GM18519 (cell line): ENCODE results near the gene CEBPB.
"Not testable (repeated sequence)": the region's sequence is repeated elsewhere in the genome, so short reads cannot be mapped to it uniquely, and the experiment has no call there.

Experiments
- ATAC-seq: cut with Tn5 transposase; IDR thresholded peaks from one replicate; pipeline ENCODE4 v1.9.1; 2021; ENCODE audit warnings: mild to moderate bottlenecking, moderate library complexity; ENCODE audit not compliant: unreplicated experiment, low FRiP score

The CEBPB gene

DNA sequence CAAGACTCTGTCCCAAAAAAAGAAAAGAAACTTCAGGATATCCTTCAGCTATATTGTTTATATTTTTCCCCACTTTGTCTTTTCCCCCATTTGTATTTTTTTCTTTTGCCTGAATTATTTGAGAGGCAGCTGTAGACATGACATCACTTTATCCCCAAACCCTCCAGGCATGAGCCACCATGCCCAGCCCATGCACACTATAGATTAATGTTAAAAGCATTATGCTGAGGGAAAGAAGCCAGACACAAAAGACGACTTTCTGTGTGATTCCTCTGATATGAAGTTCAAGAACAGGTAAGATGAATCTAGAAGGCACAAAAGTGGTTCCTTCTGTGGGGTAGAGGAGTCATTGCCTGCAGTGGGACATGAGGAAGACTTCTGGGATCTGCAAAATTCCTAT is 16.4 kb downstream of the CEBPB start:
- no peak for ATAC-seq

DNA sequence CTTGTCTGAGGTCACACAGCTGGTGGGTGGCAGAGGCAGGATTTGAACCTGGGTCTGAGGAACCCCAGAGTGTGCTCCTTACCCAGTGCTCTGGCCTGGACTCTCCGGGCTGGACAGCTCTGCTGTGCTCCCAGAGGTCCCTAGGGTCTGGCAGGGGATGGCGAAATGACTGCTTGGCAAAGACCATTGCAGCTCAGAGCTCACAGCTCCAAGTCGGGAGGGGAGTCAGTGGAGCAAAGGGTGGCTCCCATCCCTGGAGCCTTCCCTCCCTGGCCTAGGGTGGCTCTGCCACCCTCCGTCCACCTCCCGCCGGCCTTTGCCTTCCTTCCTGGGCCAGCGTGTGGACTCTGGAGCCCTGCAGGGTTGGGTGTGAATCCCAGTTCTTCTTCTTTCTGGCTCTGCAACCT is 17.5 kb downstream of the CEBPB start:
- ATAC-seq, result no peak

DNA sequence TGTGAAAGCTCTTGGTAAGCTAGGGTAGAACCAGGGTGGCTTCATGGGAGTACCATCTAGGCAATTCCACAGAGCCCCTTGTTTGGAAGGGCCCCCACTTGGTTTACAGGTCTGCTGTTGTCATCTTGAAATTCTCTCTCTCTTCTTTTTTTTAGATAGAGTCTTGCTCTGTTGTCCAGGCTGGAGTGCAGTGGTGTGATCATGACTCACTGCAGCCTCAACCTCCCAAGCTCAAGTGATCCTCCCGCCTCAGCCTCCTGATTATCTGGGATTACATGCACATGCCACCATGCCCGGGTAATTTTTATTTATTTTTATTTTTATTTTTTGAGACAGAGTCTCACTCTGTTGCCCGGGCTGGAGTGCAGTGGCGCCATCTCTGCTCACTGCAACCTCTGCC is 18.2 kb downstream of the CEBPB start:
- not testable (repeated sequence) for ATAC-seq

DNA sequence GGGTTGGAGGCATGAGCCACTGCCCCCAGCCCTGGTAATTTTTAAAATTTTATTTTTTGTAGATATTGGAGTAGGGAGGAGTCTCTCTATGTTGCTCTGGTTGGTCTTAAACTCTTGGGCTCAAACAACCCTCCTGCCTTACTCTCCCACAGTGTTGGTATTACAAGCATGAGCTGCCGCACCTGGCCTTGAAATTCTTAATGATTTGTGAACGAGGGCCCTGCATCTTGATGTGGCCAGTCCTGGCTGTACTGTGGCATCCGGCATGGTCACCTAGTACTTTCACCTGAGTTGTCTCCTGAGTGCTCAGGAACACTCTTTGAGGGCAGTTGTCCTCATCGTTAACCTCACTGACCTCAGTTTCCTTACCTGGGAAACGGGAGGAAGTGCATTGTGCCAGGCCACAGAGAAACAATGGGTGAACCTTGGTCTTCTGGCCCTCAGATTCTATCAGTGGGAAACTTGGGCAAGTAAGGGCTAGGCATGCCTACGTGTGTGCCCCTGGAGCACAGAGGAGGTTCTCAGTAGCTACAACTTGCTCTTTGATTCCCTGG is 19.5 kb downstream of the CEBPB start:
- no peak for ATAC-seq

DNA sequence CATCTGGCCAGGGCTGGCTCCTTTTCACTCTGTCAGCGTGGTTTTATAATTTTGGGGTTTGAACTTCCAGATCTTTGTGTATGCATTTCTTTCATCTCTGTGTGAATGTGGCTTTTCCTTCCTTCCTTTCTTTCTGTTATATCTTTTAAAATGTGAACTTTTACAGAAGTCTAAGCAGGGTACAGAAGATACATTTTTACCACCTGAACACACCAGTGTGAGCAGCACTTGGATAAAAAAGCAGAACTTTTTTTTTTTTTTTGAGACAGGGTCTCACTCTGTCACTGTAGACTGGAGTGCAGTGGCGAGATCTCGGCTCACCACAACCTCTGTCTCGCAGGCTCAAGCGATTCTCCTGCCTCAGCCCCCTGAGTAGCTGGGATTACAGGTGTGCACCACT is 20.5 kb downstream of the CEBPB start:
- ATAC-seq, result no peak

DNA sequence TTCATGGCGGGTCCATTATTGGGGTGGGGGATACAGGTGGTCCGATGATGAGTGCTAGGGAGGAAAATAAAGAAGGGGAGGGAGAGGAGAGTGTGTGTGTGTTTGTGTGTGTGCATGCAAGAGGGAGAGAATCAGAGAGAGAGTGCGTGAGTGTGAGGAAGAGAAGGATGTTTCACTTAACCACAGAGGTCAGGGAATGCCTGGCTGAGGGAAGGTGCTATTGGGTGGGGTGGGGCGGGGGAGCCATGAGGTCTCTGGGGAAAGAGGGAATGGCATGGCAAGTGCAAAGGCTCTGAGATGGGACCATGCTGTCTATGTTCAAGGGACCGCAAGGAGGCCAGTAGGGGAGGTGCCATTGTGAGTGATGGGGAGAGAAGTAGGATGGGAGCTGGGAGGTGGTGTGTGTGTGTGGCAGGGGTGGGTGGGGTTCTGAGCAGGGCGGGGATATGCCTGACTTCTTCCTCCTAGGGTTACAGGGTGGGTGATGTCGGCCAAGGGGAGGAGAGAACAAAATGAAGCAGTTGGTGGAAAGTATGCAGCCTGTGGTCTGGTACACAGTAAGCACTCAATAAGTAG is 23.0 kb downstream of the CEBPB start:
- ATAC-seq, result no peak

DNA sequence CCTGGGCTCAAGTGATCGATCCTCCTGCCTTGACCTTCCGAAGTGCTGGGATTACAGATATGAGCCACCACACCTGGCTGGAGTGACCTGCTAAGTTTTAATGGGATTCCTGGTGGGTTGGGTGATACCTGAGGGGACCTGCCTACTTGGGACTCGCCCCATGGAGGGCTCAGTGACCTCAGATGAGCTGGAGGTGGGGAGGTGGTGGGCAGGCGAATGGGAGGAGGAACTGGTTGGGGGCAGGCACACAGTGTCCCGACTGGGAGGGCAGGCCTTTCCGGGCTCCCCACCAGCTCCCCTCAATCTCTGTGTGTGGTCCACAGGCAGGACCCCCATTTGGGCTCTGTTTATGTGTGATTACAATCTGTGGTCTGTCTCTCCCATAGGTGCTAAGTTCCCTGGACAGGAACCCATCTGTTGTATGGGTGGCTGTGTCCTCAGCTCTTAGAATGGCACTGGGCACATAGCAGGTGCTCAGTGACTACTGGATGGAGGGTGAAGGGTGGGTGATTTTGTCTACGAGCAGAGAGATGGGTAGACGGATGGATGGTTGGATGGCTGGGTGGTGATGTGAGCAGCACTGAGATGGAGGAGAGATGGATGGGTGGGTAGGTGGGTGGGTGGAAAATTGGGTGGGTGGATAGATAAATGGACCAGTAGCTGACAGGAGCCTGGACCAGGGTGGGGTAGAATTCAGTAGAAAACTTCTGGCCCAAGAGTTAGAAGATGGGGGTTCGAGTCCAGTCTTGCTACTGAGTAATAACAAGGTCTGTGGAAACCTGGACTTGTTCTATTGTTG is 23.8 kb downstream of the CEBPB start:
- no peak for ATAC-seq

DNA sequence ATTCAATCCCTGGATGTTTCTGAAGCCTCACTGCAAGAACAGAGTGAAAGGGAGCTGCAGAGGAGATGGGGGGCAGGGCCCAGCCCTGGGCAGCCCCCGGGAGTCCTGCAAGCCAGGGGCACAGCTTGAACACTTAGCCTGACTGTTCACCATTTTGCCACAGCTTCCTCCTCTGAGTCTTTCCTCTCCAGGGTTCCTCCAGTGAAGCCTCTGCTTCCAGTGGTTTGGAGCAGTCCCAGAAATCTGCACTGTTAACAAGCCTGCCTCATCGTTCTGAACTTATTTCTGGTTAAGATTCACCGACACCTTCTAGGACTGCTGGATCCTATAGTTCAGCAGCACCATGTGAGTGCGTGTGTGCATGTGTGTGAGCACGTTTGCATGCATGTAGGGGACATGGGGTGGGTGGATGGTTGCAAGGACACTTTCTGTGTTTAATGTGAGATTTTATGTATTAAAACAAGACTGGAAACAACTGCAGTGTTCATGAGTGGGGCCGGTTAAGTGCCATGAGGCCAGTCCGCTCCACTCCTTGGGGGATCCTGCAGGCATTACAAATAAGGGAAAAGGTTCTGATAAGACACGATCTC is 24.6 kb downstream of the CEBPB start:
- ATAC-seq, result no peak

DNA sequence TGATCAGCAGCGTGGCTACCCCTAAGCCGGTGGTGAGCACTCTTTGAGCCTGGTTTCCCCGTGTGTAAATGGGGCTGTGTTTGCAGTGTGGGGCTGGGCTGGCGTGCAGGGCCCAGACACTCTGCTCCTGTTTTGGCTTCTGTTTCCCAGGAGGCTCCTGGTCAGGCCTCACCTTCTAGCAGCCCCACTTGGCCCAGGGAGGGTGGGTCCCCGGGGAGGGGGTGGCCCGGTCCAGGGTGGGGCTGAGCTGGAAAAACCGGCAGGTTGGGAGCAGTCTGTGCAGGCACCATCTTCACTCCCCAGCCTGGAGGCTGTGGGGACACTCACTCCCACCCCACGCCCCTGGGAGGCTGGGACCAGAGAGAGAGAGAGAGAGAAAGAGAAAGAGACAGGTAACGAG is 25.3 kb downstream of the CEBPB start:
- no peak for ATAC-seq

DNA sequence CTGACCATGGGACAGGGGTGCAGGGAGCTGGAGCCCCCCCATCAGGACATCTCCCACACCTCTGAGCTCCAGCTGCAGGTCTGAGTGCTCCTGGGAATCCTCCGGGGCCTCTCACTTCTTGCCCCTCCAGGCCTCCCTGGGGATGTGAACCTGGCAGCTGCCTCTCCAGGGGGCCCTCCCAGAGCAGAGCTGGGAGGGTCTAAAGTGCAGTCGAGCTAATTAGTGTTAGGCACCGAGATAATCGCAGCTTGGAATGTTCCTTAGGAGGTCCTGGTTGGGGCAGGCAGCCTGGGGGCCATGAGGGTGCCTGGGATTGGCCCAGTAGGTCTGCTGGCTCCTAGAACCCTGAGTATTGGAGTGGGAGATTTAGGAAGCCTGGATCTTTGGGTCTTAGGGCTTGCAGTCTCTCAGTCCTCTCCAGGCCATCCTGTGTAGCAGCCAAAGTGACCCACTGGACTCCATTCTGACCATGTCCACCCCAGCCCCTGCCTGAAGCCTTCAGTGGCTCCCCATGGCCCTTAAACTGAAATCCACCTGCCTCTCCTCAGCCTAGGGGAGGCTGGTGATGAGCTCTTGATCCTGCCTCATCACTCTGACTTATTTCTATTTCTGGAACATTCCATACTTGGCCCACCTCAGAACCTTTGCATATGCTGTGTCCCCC is 26.0 kb downstream of the CEBPB start:
- no peak for ATAC-seq

DNA sequence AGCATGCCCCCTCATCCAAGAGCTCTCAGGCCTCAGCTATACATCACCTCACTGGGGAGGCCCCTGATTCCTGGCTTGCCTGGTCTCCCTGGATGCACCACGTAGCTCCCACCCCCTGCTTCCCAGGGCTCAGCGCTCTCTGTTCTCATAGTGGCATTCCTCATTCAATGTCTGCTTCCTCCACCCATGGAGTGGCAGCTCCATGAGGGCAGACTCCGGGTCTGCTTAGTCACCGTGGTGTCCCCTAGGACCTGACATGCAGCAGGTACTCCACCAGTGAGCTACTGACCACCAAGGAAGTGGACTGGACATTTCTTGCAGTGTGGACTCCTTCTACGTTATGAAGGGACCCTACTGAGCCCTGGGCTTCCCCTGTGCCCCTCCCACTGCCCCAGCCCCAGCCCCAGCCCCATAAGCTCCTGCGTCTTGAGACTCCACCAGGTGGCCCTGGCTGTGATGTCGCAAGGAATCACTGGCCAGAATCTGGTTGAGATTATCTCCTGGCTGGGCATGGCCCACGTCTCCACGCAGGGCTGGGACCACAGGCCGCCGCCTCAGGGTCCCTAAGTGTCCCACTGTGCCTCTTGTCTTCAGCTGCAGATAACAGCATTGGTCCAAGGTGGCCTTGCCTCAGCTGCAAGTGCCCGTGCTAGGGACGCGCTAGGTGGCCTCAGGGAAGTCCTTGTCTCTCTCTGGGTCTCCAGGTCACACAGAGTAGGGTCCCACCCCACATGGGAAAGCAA is 26.7 kb downstream of the CEBPB start:
- no peak for ATAC-seq

DNA sequence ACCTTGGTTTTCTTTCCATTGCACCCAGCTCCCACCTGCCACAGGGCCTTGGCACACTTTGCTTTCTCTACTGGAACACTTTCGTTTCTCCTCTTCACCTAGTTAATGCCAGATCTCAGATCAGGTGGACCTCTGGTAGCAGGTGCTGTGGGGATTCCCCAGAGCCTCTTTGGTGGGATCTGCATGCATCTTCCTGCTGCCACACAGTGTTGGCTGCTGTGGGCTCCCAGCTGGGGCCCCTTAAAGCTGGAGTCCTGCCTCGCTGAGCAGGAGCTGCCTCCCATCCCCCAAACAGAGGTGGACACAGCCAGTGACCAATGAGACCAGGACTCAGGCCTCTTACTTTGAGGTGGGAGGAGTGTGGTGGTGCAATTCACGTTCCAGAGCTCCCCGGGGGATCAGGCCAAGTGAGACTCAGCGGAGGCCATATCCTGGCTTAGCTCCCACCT is 28.4 kb downstream of the CEBPB start:
- ATAC-seq, result no peak

DNA sequence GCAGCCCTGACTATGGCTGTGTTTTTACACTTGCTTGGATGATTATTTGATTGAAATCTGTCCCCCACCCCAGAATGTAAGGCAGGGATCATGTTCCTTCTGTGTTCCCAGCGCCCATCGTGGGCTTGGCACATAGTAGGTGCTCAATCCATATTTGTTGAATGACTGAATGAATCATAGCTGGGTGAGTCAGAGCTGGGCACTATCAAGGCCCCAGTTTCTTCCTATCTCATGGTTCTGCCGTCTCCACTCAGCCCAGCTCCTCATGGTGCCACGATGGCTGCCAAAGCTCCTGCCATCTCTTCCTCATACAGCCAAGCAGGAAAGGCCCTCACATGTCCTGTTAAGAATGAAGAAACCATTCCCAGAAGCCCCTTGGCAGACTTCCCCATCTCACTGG is 29.0 kb downstream of the CEBPB start:
- no peak for ATAC-seq

DNA sequence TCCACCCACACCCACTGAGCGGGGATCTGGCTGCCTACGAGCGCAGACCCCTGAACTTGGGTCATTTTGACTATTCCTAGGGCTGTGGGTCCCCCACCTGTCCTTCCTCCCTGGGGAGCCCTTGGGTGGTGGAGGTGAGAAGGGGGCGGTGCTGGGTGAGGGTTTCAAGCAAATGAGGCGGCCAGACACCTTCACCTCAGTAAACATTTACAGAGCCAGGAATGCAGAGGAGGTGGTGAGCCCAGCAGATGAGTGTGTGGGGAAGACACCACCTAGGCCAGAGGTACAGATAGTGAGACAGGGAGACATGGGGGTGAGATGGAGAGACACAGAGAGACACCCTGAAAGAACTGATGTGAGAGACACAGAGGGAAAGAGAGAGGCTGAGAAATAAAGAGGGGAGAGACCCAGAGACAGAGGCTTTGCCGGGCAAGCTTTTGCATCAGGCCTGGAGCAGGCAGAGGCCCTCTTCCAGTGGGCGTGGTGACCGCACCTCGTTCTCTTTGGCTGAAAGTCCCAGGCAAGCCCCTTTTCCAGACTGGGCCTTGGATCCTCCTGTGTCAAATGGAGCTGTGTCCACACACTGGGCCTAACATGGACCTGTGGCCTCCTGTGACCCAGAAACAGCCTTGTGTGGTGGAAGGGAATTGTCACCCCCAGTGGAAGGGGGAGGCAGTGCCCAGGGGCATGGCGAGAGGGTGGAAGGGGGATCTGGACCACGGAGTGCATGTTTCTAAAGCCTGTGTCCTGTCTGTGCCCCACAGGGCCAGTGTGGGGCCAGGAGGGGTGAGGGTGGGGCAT is 29.7 kb downstream of the CEBPB start:
- no peak for ATAC-seq

DNA sequence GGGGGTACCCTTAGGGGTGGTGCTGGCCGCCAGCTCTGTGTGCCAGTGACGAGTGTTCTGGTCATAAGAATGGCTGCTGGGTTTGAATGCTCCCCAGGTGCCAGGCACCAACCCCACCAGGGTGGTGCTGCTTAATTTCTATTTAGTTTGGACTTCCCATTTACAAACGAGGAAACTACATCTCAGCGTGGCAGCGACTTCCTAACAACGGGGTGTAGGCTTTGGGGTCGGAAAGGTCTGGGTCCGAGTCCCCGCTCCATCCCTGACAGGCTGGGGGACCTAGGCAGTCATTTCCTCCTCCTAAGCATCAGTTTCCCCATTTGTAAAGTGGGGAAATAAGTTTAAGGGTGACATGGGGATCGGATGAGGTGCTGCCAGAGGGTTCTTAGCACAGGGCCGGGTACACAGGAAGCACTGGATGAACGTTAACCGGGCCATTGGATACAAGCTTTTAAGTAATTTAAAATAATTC is 30.3 kb downstream of the CEBPB start:
- no peak for ATAC-seq

DNA sequence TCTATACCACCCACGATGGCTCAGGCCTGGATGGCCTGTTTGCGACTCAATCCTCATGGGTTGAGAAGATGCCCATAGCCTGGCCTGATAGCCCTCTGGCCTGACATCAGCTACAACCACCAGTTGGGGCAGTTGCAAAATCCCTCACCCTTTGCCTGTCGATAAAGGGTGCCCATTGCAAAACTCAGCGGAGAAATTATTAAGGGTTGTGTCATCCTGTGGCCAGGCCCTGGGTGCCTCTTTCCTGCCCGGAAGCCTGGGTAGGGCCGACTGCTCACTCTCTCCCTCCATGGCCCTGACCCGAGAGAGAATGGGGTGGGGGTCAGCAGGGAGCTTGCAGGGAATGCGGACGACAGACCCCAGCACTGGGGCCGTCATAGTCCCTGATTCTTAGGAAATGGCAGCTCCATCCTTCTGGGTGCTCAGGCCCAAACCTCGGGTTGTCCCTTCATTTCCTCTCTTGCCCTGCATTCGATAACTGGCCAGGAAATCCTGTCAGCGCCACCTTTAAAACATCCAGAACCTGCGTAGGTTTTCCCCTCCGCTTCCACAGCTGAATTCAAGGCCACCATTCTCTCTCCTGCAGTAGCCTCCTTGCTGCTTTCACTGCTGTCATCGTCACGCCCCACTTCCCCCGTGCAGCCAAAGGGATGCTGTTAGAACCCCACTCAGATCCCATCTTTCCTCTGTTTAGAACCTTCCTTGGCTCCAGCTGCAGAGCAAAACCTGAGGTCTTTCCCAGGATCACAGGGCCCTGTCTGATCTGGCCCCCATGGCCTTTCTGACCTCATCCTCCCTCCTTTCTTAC is 31.1 kb downstream of the CEBPB start:
- ATAC-seq, result no peak

DNA sequence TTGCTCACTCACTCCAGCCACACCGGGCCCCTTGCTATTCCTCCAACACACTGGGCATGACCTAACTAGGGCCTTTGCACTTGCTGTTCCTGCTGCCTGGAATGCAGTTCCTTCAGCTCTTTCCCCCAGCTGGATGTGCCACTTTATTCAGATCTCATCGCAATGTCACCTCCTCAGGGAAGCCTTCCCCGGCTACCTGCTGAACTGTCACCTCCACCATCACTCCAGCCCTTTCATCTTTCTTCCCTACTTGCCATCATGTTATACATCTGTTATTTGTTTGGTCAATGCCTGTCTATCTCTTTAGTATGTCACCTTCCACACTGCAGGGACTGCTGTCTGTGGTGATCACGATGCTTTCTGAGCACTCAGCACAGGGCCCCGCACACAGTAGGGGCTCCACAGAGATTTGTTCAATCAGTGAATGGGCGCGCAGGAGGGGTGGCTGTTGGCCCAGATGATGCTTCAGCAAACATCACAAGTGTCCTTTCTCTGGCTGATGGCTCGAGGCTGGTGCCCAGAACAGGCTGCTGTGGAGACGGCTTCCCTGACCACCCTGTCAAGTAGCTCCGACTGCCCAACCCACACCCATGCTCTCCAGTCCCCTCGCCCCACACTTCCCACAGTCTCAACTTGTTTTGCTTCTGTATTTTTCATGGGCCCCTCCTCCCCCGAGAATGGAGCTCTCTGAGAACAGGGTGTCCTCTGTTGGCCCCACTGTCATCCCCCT is 31.8 kb downstream of the CEBPB start:
- ATAC-seq, result no peak
